ENCODE measurements around the gene POLR2A. TPM values are rescaled to one million over a fixed set of nuclear protein-coding genes. Genes with fewer than 3 reads are reported as not detected.

Gene POLR2A
- total and polyA plus RNA-seq, 3 experiments from 2014 or later: 69.6 to 192 (median 190) TPM

DNA sequence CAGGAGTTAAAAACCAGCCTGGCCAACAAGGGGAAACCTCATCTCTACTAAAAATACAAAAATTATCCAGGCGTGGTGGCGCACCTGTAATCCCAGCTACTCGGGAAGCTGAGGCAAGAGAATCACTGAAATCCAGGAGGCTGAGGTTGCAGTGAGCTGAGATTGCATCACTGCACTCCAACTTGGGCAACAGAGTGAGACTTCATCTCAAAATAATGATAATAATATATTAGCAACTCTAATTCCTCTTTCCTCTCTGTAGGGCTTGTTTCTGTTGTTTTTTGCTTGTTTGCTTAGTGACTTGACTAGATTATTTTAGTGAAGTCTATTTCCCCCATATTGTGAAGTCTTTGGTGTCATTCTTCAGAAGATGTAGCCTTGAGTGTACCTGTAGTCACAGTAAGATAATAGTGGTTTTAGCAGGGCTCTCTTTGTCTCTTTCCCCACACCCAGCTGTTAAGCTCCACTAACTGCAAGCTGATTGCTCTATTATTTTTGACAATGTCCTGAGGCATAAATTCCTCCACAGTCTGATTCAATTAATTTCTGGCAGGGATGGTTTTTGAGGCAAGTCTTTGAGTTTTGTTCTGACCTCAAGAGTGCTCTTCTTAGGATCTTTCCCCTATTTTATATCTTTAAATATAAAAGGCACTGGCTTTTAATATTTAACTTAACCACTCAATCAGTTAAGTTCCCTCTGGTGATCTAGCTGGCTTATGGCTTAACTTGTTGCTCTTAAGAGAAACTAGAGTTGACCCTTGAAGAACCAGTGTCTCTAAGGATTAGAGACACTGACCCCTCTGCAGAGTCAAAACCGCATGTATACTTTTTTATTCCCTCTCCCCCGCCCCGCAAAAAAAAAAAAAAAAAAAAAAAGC lies 46.1 kb downstream of the POLR2A start:
- CTCF ChIA-PET: no interaction called here
- Histone ChIP-seq H3K36me3 (ENCODE audit: insufficient read depth, low read length) (no peaks in the 10 kb centered on the region), H3K4me3 (ENCODE audit: low read length) (no peak overlapping the region), H3K4me1 (ENCODE audit: insufficient read depth, low read length) (no peaks in the 10 kb centered on the region), H3K27ac (ENCODE audit: low read depth, low read length) (no peak overlapping the region), H3K9me3 (ENCODE audit: low read length) (no peaks in the 10 kb centered on the region), H3K27me3 (ENCODE audit: insufficient read depth, low read length, poor library complexity, severe bottlenecking) (no peaks in the 10 kb centered on the region)
- POLR2A ChIA-PET: no interaction called here
- Mint-ChIP-seq H3K4me3 (no peak overlapping the region), H3K27me3 (no peaks in the 10 kb centered on the region), H3K9me3 (peaks cover 5 to 23% (median 18%) of the 10 kb centered on the region in 5 donors), H3K36me3 (peaks cover 2 to 4% (median 2%) of the 10 kb centered on the region in 3 donors), H3K4me1 (no peaks in the 10 kb centered on the region), H3K27ac (no peak overlapping the region)
- DNase-seq: no peak

DNA sequence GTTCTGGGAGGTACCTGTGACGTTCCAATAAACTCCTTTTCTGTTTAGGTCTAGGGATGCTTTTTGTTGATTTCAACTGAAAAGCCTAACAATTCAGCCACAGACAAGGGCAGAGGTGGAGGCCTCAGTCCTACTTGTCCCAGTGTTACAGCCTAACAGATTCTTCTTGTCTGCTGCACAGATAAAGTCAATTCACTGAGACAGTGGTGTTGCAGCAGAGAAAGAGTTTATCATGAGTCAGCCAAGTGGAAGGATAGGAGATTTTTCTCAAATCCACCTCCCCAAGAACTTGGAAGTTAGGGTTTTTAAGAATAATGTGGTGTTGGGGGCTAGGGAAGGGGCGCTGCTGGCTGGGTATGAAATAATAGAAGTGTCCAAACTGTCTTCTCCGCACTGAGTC lies 53.9 kb downstream of the POLR2A start:
- Histone ChIP-seq H3K36me3 (ENCODE audit: insufficient read depth, low read length) (no peaks in the 10 kb centered on the region), H3K4me3 (ENCODE audit: low read length) (no peak overlapping the region), H3K9me3 (ENCODE audit: low read length) (no peaks in the 10 kb centered on the region), H3K27me3 (ENCODE audit: insufficient read depth, low read length, poor library complexity, severe bottlenecking) (no peaks in the 10 kb centered on the region), H3K27ac (ENCODE audit: low read depth, low read length) (no peak overlapping the region), H3K4me1 (ENCODE audit: insufficient read depth, low read length) (no peaks in the 10 kb centered on the region)
- Mint-ChIP-seq H3K27ac (no peak overlapping the region), H3K27me3 (peaks cover 6 to 11% of the 10 kb centered on the region in 2 donors), H3K9me3 (no peaks in the 10 kb centered on the region), H3K4me3 (no peak overlapping the region), H3K4me1 (no peaks in the 10 kb centered on the region), H3K36me3 (no peaks in the 10 kb centered on the region)
- ChIA-PET POLR2A (no interaction called here), CTCF (no interaction called here)
- no peak for DNase-seq

DNA sequence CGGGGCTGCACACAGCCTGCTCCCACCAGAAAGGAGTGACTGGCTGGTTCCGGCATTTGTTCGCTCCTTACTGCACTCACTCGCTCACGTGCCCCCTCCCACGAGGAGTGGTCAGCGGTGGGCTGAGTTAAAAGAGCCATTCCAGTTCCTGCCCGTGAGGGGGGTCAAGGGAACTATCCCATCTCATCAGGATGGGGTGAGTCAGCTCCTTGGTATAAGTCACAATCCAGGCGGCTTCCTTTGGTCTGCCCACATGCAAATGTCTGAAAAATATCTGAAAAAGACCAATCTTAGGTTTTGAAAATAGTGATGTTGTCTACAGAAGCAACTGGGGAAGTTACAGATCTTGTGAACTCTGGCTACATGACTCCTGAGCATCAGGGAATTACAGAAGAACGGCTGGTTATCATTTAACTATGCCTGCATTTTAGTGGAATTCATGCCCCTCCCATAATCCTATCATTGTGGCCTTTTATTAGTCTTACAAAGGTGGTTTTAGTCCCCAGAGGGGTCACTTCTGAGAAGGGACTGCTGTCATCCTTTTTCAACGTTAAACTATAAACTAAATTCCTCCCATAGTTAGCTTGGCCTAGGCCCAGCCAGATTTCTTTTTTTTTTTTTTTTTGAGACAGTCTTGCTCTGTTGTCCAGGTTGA lies 54.9 kb downstream of the POLR2A start:
- ChIA-PET CTCF (no interaction called here), POLR2A (no interaction called here)
- no peaks in the 10 kb centered on the region for H3K4me1 ChIP-seq (ENCODE audit: insufficient read depth, low read length)
- Mint-ChIP-seq H3K27ac (no peak overlapping the region), H3K4me3 (no peak overlapping the region), H3K27me3 (peaks cover 8 to 11% of the 10 kb centered on the region in 2 donors), H3K36me3 (no peaks in the 10 kb centered on the region), H3K9me3 (no peaks in the 10 kb centered on the region), H3K4me1 (no peaks in the 10 kb centered on the region)
- no peaks in the 10 kb centered on the region for H3K9me3 ChIP-seq (ENCODE audit: low read length)
- DNase-seq: no peak
- no peaks in the 10 kb centered on the region for H3K27me3 ChIP-seq (ENCODE audit: insufficient read depth, low read length, poor library complexity, severe bottlenecking)
- H3K4me3 ChIP-seq (ENCODE audit: low read length): no peak overlapping the region
- H3K36me3 ChIP-seq (ENCODE audit: insufficient read depth, low read length): no peaks in the 10 kb centered on the region
- no peak overlapping the region for H3K27ac ChIP-seq (ENCODE audit: low read depth, low read length)

DNA sequence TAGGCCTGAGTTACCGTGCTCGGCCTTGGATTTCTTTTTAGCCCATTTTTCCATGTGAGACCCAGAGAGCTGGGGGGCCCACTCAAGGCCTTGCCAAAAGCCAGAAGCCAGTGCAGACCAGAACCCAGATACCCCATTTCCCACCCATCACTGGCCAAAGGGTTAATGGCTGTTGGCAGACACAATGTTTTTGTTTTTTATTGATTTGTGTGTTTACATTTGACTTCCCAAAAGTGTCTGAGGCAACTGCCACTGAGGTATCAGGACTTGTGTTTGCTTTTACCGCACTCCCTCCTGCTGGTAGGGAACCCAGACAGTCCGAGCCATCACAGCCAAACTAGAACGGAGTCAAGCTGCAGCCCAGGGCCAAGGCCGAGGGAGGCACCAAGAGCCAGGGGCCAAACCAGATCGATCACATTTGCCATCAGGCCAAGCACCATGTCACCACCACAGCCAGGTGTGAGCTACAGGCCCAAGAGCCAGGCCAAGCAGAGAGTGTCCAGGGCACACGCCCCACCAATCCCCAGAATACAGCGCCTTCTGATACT lies 57.0 kb downstream of the POLR2A start:
- POLR2A ChIA-PET: no interaction called here

DNA sequence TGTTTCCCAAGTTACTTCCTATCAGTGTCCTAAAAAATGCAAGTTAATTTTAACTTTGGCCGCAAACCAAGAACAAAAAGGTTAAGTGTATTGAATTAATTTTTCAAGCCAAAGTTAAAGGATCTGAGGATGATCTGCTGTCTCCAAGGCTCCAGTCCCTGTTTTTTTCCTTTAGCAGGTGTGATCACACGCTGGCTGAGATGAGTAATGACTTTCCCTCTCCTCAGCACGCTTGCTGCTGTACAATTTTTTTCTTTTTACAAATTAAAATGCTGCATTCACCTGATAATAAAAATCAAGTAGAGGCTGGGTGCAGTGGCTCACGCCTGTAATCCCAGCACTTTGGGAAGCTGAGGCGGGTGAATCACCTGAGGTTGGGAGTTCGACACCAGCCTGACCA lies 60.7 kb downstream of the POLR2A start:
- Mint-ChIP-seq H3K27me3 (peaks cover 0 to 6% of the 10 kb centered on the region in 2 donors), H3K4me1 (peaks cover 13 to 15% (median 14%) of the 10 kb centered on the region in 3 donors), H3K36me3 (no peaks in the 10 kb centered on the region), H3K27ac (no peak overlapping the region), H3K9me3 (no peaks in the 10 kb centered on the region), H3K4me3 (no peak overlapping the region)
- ChIA-PET POLR2A (interaction anchor here (0.6 kb wide), 1 partner anchor 91 kb away, joined by 5 read pairs; no protein-coding TSS in a partner anchor), CTCF (no interaction called here)
- H3K27ac ChIP-seq (ENCODE audit: low read depth, low read length): no peak overlapping the region
- no peaks in the 10 kb centered on the region for H3K27me3 ChIP-seq (ENCODE audit: insufficient read depth, low read length, poor library complexity, severe bottlenecking)
- H3K4me1 ChIP-seq (ENCODE audit: insufficient read depth, low read length): peaks cover 13% of the 10 kb centered on the region
- H3K9me3 ChIP-seq (ENCODE audit: low read length): no peaks in the 10 kb centered on the region
- H3K36me3 ChIP-seq (ENCODE audit: insufficient read depth, low read length): no peaks in the 10 kb centered on the region
- no peak overlapping the region for H3K4me3 ChIP-seq (ENCODE audit: low read length)
- no peak for DNase-seq

More for the DNA sequence above, 57.0 kb downstream of the POLR2A start:
- Histone ChIP-seq H3K4me3 (ENCODE audit: low read length) (no peak overlapping the region), H3K27ac (ENCODE audit: low read depth, low read length) (no peak overlapping the region), H3K9me3 (ENCODE audit: low read length) (no peaks in the 10 kb centered on the region), H3K36me3 (ENCODE audit: insufficient read depth, low read length) (no peaks in the 10 kb centered on the region), H3K27me3 (ENCODE audit: insufficient read depth, low read length, poor library complexity, severe bottlenecking) (no peaks in the 10 kb centered on the region), H3K4me1 (ENCODE audit: insufficient read depth, low read length) (no peaks in the 10 kb centered on the region)
- no peaks in the 10 kb centered on the region for H3K9me3 Mint-ChIP-seq
- CTCF ChIA-PET: interaction anchor here (1.3 kb wide), 1 partner anchor 27 kb away, joined by 3 read pairs; no protein-coding TSS in a partner anchor
- H3K4me1 Mint-ChIP-seq: no peaks in the 10 kb centered on the region
- DNase-seq: no peak
- H3K36me3 Mint-ChIP-seq: no peaks in the 10 kb centered on the region
- H3K27ac Mint-ChIP-seq: peak overlapping the region in 1 of 8 donors; percentile 54
- H3K27me3 Mint-ChIP-seq: peaks cover 8 to 11% of the 10 kb centered on the region in 2 donors
- no peak overlapping the region for H3K4me3 Mint-ChIP-seq

DNA sequence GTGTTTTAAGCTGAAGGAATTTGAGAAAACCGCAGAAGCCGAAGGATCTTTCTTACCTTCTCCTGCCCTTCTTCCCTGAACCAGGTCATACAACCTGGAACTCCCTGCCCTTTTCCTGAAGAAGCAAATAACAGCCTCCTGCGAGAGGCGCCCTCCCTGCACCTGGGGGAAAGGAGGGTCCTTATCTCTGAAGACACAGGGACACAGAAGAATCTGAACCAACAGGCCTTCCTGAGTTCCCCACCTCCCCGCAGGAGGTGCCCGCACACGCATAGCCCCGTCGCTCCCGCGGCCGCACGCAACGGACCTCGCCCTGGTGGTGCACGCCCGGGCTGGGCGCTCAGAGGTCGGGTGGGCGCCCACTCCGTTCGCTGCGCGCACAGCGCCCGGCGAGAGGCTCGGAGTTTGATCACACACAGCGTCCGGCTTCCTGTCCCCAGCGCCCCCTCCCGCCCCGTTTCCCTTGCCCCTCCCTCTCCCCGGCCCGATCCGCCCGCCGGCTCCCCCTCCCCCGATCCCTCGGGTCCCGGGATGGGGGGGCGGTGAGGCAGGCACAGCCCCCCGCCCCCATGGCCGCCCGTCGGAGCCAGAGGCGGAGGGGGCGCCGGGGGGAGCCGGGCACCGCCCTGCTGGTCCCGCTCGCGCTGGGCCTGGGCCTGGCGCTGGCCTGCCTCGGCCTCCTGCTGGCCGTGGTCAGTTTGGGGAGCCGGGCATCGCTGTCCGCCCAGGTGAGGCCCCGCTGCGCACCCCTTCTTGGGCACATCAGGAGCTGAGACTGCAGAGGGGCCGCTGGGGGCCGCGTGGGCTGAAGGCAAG lies 64.6 kb downstream of the POLR2A start, which contains the start of gene TNFSF12:
Gene TNFSF12, plus strand, starts transcription at position 474 of the 816 bp plus-strand sequence. Its CDS starts 96 bp downstream, at position 570.
- peak within 1 kb of the TSS; percentile 90 for H3K4me3 ChIP-seq (ENCODE audit: low read length)
- H3K4me1 ChIP-seq (ENCODE audit: insufficient read depth, low read length): peaks cover 45% of the 10 kb centered on the region
- CTCF ChIA-PET: interaction anchor here (7.6 kb wide), 1 partner anchor 12 kb away, joined by 42 read pairs; the partner anchor contains the start of gene SENP3
- peaks cover 38 to 51% (median 46%) of the 10 kb centered on the region in 3 donors for H3K4me1 Mint-ChIP-seq
- peak within 1 kb of the TSS; percentile 45 for H3K27ac ChIP-seq (ENCODE audit: low read depth, low read length)
- H3K4me3 Mint-ChIP-seq: peak within 1 kb of the TSS; percentile 84 to 94 (median 89)
- POLR2A ChIA-PET: interaction anchor here (1.4 kb wide), 2 partner anchors 12 to 139 kb away, joined by 3 to 4 read pairs; partner anchors contain the start of gene TP53
- peak within 1 kb of the TSS; percentile 76 to 97 (median 93) for H3K27ac Mint-ChIP-seq
- H3K9me3 Mint-ChIP-seq: no peaks in the 10 kb centered on the region
- H3K27me3 ChIP-seq (ENCODE audit: insufficient read depth, low read length, poor library complexity, severe bottlenecking): no peaks in the 10 kb centered on the region
- peaks cover 0 to 4% of the 10 kb centered on the region in 2 donors for H3K27me3 Mint-ChIP-seq
- no peaks in the 10 kb centered on the region for H3K9me3 ChIP-seq (ENCODE audit: low read length)
- peak; percentile 43 to 75 (median 45) for DNase-seq
- H3K36me3 Mint-ChIP-seq: peaks cover 0 to 16% (median 2%) of the 10 kb centered on the region in 3 donors
- no peaks in the 10 kb centered on the region for H3K36me3 ChIP-seq (ENCODE audit: insufficient read depth, low read length)

Measured in CD8-positive, alpha-beta memory T cell (primary cell).